ENCODE results near the gene ABTB1. TPM values are rescaled to one million over a fixed set of nuclear protein-coding genes. Genes with fewer than 3 reads are reported as not detected.

Gene ABTB1
- polyA plus RNA-seq, 1 of the 3 experiments (the other 2 are of a cell fraction), result 30.8 TPM

GRCh38 chr3:127728417-127729015 lies 55.8 kb downstream of the ABTB1 start:
- H3K4me2 ChIP-seq, result no peak overlapping the region
- no peak overlapping the region for H3K9ac ChIP-seq
- no peaks in the 10 kb centered on the region for H3K36me3 ChIP-seq (replicated peaks in 1 of 2; ENCODE audit: control insufficient read depth in 1 of 2, insufficient read depth in 2 of 2, low read length in 1 of 2)
- H3K9me3 ChIP-seq, result no peaks in the 10 kb centered on the region
- ChIA-PET POLR2A (interaction anchor here (0.9 to 1.0 kb wide), 2 partner anchors 52 to 97 kb away, joined by 3 read pairs; no protein-coding TSS in a partner anchor), CTCF (interaction anchor here (1.3 to 1.5 kb wide), 2 partner anchors 10 to 32 kb away, joined by 3 to 5 read pairs; no protein-coding TSS in a partner anchor)
- H3K9me2 ChIP-seq, result no peaks in the 10 kb centered on the region
- H3F3A ChIP-seq (replicated peaks; ENCODE audit: insufficient read depth), result no peaks in the 10 kb centered on the region
- 66% methylated on average over 7 of the region's 7 CpGs for whole genome bisulfite sequencing (ENCODE audit: low lambda C conversion rate)
- H3K27ac ChIP-seq (ENCODE audit: low read depth in 2 of 2, low read length in 1 of 2), result 0 out of 4 replicates have a peak overlapping the region, but pooled peaks of 1 of the 2 experiments have one; percentile 23
- H3K4me1 ChIP-seq (ENCODE audit: control insufficient read depth in 1 of 2, insufficient read depth in 2 of 2, low read depth in 1 of 2, low read length in 1 of 2), result peaks cover 0 to 18% of the 10 kb centered on the region in 2 experiments; a peak in 2 of 4 replicates
- no peaks in the 10 kb centered on the region for H3K27me3 ChIP-seq (ENCODE audit: insufficient read depth)
- H3K4me3 ChIP-seq (ENCODE audit: low read depth in 2 of 2, low read length in 1 of 2), result no peak overlapping the region
- no peaks in the 10 kb centered on the region for H4K20me1 ChIP-seq (ENCODE audit: insufficient read depth)
- no peak overlapping the region for H2AFZ ChIP-seq (ENCODE audit: low read depth)
- H3K79me2 ChIP-seq (ENCODE audit: insufficient read depth), result no peaks in the 10 kb centered on the region
- no peak for DNase-seq
- TF ChIP-seq RCOR1 (IDR thresholded peaks at IDR 0.05; ENCODE audit: low read length) (0 out of 2 replicates have a peak, but pooled peaks have one; percentile 6), NRF1 (IDR thresholded peaks at IDR 0.05; ENCODE audit: low read depth, low read length) (no peak)

GRCh38 chr3:127729556-127730056 lies 56.9 kb downstream of the ABTB1 start:
- H3K4me3 ChIP-seq (ENCODE audit: low read depth in 2 of 2, low read length in 1 of 2), result no peak overlapping the region
- 96% methylated on average over 4 of the region's 4 CpGs for WGBS (ENCODE audit: low lambda C conversion rate)
- no peaks in the 10 kb centered on the region for H3K9me2 ChIP-seq
- H4K20me1 ChIP-seq (ENCODE audit: insufficient read depth), result no peaks in the 10 kb centered on the region
- CTCF ChIA-PET, result interaction anchor here (1.3 to 1.5 kb wide), 2 partner anchors 11 to 33 kb away, joined by 3 to 5 read pairs; no protein-coding TSS in a partner anchor
- no peak overlapping the region for H2AFZ ChIP-seq (ENCODE audit: low read depth)
- no peaks in the 10 kb centered on the region for H3K79me2 ChIP-seq (ENCODE audit: insufficient read depth)
- H3K4me1 ChIP-seq (ENCODE audit: control insufficient read depth in 1 of 2, insufficient read depth in 2 of 2, low read depth in 1 of 2, low read length in 1 of 2), result peaks cover 6 to 22% of the 10 kb centered on the region in 2 experiments; a peak in 3 of 4 replicates
- no peak for DNase-seq
- POLR2A ChIA-PET, result interaction anchor here (1.0 kb wide), 1 partner anchor 51 kb away, joined by 3 read pairs; no protein-coding TSS in a partner anchor
- no peaks in the 10 kb centered on the region for H3K9me3 ChIP-seq
- no peak overlapping the region for H3K27ac ChIP-seq (ENCODE audit: low read depth in 2 of 2, low read length in 1 of 2)
- H3F3A ChIP-seq (replicated peaks; ENCODE audit: insufficient read depth), result peaks cover 5% of the 10 kb centered on the region
- H3K4me2 ChIP-seq, result no peak overlapping the region
- H3K36me3 ChIP-seq (replicated peaks in 1 of 2; ENCODE audit: control insufficient read depth in 1 of 2, insufficient read depth in 2 of 2, low read length in 1 of 2), result no peaks in the 10 kb centered on the region
- no peak for TF ChIP-seq USF2 (IDR thresholded peaks at IDR 0.05; ENCODE audit: borderline replicate concordance, low read depth, low read length)
- TF ChIP-seq GATA2 (CRISPR knock-in tag; IDR thresholded peaks at IDR 0.05), result no peak
- H3K9ac ChIP-seq, result no peak overlapping the region
- H3K27me3 ChIP-seq (ENCODE audit: insufficient read depth), result no peaks in the 10 kb centered on the region

- CTCF ChIA-PET, result interaction anchor here (0.8 to 1.3 kb wide), 3 partner anchors 11 to 102 kb away, joined by 3 to 4 read pairs (median 3); no protein-coding TSS in a partner anchor
- no peak overlapping the region for H3K4me3 ChIP-seq (ENCODE audit: low read depth in 2 of 2, low read length in 1 of 2)
- H3K4me1 ChIP-seq (ENCODE audit: control insufficient read depth in 1 of 2, insufficient read depth in 2 of 2, low read depth in 1 of 2, low read length in 1 of 2), result peaks cover 10 to 25% of the 10 kb centered on the region in 2 experiments; a peak in 3 of 4 replicates
- POLR2A ChIA-PET, result no interaction called here
- no peak overlapping the region for H3K9ac ChIP-seq
- peaks cover 11% of the 10 kb centered on the region for H3F3A ChIP-seq (replicated peaks; ENCODE audit: insufficient read depth)
- no peak overlapping the region for H2AFZ ChIP-seq (ENCODE audit: low read depth)
- H4K20me1 ChIP-seq (ENCODE audit: insufficient read depth), result no peaks in the 10 kb centered on the region
- H3K27me3 ChIP-seq (ENCODE audit: insufficient read depth), result no peaks in the 10 kb centered on the region
- no peak for DNase-seq
- no peaks in the 10 kb centered on the region for H3K9me2 ChIP-seq
- no peak overlapping the region; a peak in 1 of 4 replicates for H3K27ac ChIP-seq (ENCODE audit: low read depth in 2 of 2, low read length in 1 of 2)
- H3K36me3 ChIP-seq (replicated peaks in 1 of 2; ENCODE audit: control insufficient read depth in 1 of 2, insufficient read depth in 2 of 2, low read length in 1 of 2), result no peaks in the 10 kb centered on the region
- no peak overlapping the region for H3K4me2 ChIP-seq
- no peaks in the 10 kb centered on the region for H3K9me3 ChIP-seq
- no peaks in the 10 kb centered on the region for H3K79me2 ChIP-seq (ENCODE audit: insufficient read depth)
- 96% methylated on average over 5 of the region's 8 CpGs for WGBS (ENCODE audit: low lambda C conversion rate)
- TF ChIP-seq RXRA (IDR thresholded peaks at IDR 0.05; ENCODE audit: borderline replicate concordance, low read depth) (no peak), CHD2 (IDR thresholded peaks at IDR 0.05; ENCODE audit: low read length, partially characterized antibody) (no peak), USF1 (IDR thresholded peaks at IDR 0.05; ENCODE audit: borderline replicate concordance, low read depth) (no peak), ELF1 (IDR thresholded peaks at IDR 0.05) (no peak), PBX3 (IDR thresholded peaks at IDR 0.05) (no peak), CTCF (IDR thresholded peaks at IDR 0.05) (no peak), FOSL2 (IDR thresholded peaks at IDR 0.05; ENCODE audit: borderline replicate concordance, low read depth) (no peak), GABPA (IDR thresholded peaks at IDR 0.05; ENCODE audit: low read depth) (no peak), JUND (IDR thresholded peaks at IDR 0.05) (no peak), ZBTB33 (IDR thresholded peaks at IDR 0.05; ENCODE audit: borderline replicate concordance, low read depth) (no peak)
Observed at GRCh38 chr3:127730171-127730570, 57.4 kb downstream of the ABTB1 start.
